Stimulated activated CD8-positive, alpha-beta memory T cell treated with anti-CD3 and anti-CD28 coated beads, Interleukin-4, amount 100 ng/mL, for 1 hour (primary cell): Measurements from ENCODE around the gene CDC5L.

ENCODE experiments used
- DNase-seq, 2 donors: peaks; one replicate each; pipeline ENCODE4 v3.0.0-alpha.2; 2020; ENCODE audit warnings: low read depth in 2 of 2, low spot score in 1 of 2

Gene CDC5L

GRCh38 chr6:44373787-44374186 is 13.7 kb upstream of the CDC5L start:
- DNase-seq = no peak

GRCh38 chr6:44375071-44375470 is 12.4 kb upstream of the CDC5L start:
- no peak for DNase-seq

GRCh38 chr6:44377484-44377883 is 10.0 kb upstream of the CDC5L start:
- no peak for DNase-seq

GRCh38 chr6:44377971-44378370 is 9.5 kb upstream of the CDC5L start:
- DNase-seq = no peak

GRCh38 chr6:44381739-44382138 is 5.8 kb upstream of the CDC5L start:
- DNase-seq = no peak

GRCh38 chr6:44386364-44386928 is 1.1 kb upstream of the CDC5L start:
- DNase-seq = no peak

- no peak for DNase-seq
Measured at GRCh38 chr6:44386929-44387345, 569 bp upstream of the CDC5L start.

- DNase-seq = no peak
Measured at GRCh38 chr6:44388135-44388487, 605 bp downstream of the CDC5L start.

GRCh38 chr6:44388887-44389286 is 1.4 kb downstream of the CDC5L start:
- no peak for DNase-seq

GRCh38 chr6:44390158-44390683 is 2.7 kb downstream of the CDC5L start:
- DNase-seq = no peak

GRCh38 chr6:44395501-44395900 is 8.0 kb downstream of the CDC5L start:
- no peak for DNase-seq

GRCh38 chr6:44396968-44397367 is 9.5 kb downstream of the CDC5L start:
- DNase-seq = no peak

GRCh38 chr6:44397424-44398164 is 10.1 kb downstream of the CDC5L start:
- DNase-seq = no peak

- no peak for DNase-seq
Measured at GRCh38 chr6:44399991-44400390, 12.5 kb downstream of the CDC5L start.

- DNase-seq = no peak
Measured at GRCh38 chr6:44400572-44400971, 13.1 kb downstream of the CDC5L start.

GRCh38 chr6:44401138-44401537 is 13.6 kb downstream of the CDC5L start:
- no peak for DNase-seq

GRCh38 chr6:44404022-44404714 is 16.7 kb downstream of the CDC5L start:
- DNase-seq = no peak

GRCh38 chr6:44404715-44405099 is 17.2 kb downstream of the CDC5L start:
- DNase-seq = no peak

- no peak for DNase-seq
Measured at GRCh38 chr6:44407951-44408670, 20.6 kb downstream of the CDC5L start.

- DNase-seq = no peak
Measured at GRCh38 chr6:44409207-44409794, 21.8 kb downstream of the CDC5L start.

- no peak for DNase-seq
Measured at GRCh38 chr6:44410363-44410762, 22.9 kb downstream of the CDC5L start.
